NT2/D1 (cell line): Measurements from ENCODE around the gene SLITRK2.

Experiments
- DNase-seq: peaks from one replicate; pipeline ENCODE4 v3.0.0-alpha.2; 2011; ENCODE audit warnings: low read depth, low spot score
- H3K27me3 ChIP-seq: 2 replicates; pipeline ENCODE4 v1.6.0; 2011; ENCODE audit warnings: mild to moderate bottlenecking; ENCODE audit not compliant: insufficient read length, insufficient read depth
- H3K36me3 ChIP-seq: 2 replicates; pipeline ENCODE4 v1.6.1; 2011; ENCODE audit warnings: mild to moderate bottlenecking, low read length, mixed read lengths; ENCODE audit not compliant: insufficient read depth, insufficient read length
- H3K4me1 ChIP-seq: 2 replicates; pipeline ENCODE4 v1.5.1; 2011; ENCODE audit not compliant: insufficient read depth, insufficient read length
- H3K4me3 ChIP-seq: 2 replicates; pipeline ENCODE4 v1.5.1; 2011; ENCODE audit warnings: low read depth; ENCODE audit not compliant: insufficient read length
- H3K9ac ChIP-seq: 2 replicates; pipeline ENCODE4 v1.6.0; 2011; ENCODE audit warnings: low read depth; ENCODE audit not compliant: insufficient read length
- H3K9me3 ChIP-seq: 2 replicates; pipeline ENCODE4 v1.5.1; 2011; ENCODE audit warnings: mild to moderate bottlenecking, low read length; ENCODE audit not compliant: insufficient read depth
- SUZ12 ChIP-seq: IDR thresholded peaks from 2 replicates; pipeline ENCODE4 v1.6.1; 2011; ENCODE audit not compliant: insufficient read length, insufficient read depth; ENCODE audit errors: extremely low read depth
- YY1 ChIP-seq: IDR thresholded peaks from 2 replicates; pipeline ENCODE4 v1.6.1; 2011; ENCODE audit not compliant: insufficient read length, insufficient read depth
- ZNF274 ChIP-seq: IDR thresholded peaks from 2 replicates; pipeline ENCODE4 v1.6.1; 2011; ENCODE audit warnings: mild to moderate bottlenecking, low read depth, low read length

SLITRK2 gene, protein sequence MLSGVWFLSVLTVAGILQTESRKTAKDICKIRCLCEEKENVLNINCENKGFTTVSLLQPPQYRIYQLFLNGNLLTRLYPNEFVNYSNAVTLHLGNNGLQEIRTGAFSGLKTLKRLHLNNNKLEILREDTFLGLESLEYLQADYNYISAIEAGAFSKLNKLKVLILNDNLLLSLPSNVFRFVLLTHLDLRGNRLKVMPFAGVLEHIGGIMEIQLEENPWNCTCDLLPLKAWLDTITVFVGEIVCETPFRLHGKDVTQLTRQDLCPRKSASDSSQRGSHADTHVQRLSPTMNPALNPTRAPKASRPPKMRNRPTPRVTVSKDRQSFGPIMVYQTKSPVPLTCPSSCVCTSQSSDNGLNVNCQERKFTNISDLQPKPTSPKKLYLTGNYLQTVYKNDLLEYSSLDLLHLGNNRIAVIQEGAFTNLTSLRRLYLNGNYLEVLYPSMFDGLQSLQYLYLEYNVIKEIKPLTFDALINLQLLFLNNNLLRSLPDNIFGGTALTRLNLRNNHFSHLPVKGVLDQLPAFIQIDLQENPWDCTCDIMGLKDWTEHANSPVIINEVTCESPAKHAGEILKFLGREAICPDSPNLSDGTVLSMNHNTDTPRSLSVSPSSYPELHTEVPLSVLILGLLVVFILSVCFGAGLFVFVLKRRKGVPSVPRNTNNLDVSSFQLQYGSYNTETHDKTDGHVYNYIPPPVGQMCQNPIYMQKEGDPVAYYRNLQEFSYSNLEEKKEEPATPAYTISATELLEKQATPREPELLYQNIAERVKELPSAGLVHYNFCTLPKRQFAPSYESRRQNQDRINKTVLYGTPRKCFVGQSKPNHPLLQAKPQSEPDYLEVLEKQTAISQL

DNA sequence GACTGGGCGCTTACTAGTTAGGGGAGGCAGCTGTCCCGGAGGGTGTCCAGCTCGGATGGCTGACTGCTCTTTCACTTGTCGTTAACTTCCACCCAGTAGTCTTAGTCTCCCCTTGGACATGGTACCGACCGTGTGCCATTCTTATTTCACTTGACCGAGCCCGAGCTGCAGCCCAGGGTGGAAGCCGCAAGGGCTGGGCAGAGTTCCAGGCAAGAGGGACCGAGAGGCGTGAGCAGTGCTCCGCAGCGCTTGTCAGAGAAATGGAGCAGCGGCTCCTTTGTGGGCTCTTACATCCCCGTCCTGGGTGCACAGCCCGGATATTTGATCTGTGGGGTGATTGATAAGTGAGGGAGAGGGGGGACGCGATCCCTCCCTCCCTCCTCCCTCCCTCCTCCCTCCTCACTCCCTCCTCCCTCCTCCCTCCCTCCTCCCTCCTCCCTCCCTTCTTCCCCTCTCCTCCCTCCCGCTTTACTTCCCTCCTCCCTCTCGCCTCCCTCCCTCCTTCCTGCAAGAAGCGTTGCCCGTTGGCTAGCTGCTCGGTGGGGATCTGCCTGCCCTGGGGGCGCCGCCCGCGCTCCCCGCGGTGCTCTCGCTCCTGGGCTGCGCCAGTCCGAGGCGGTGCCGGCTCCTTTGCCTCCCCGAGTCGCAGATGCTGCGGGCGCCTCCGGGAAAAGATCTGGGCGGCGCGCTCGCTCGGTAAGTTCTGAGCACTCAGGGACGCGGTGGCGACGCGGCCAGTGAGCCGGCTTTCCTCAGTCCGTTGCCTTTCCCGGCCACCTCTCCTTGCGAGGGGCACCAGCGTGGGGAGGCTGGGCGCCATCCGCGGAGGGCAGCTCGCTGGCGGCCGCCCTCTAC lies at the start of gene SLITRK2:
TSS of gene SLITRK2 (plus strand) at position 499 of the 855 bp plus-strand sequence. CDS start 4,597 bp downstream, outside the sequence.
- peak within 1 kb of the TSS; percentile 36 for H3K4me3 ChIP-seq
- no peak for TF ChIP-seq ZNF274
- TF ChIP-seq YY1: no peak
- no peak for TF ChIP-seq SUZ12
- peaks cover 62% of the 10 kb centered on the region for H3K27me3 ChIP-seq
- no peak for DNase-seq
- no peaks in the 10 kb centered on the region for H3K4me1 ChIP-seq
- H3K36me3 ChIP-seq: no peaks in the 10 kb centered on the region
- H3K9ac ChIP-seq: peak within 1 kb of the TSS; percentile 61
- H3K9me3 ChIP-seq: no peaks in the 10 kb centered on the region

DNA sequence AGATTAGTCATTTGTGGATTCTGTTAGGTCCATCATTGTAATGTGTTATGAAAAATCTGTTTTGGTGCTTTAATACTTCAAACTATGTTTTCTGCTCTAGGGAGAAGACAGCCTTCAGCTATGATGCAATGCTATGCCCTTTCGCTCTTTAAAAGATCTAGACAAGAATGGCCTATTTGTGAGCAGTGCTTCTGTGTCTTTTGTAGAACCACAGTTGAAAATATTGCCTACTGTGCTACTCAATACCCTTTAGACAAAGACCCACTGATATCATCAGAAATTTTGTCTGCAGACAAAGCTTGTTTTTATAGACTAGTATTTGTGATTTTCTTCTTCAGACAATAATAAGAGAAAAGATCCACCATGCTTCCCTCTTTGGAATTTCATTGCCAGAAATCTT lies 44.6 kb upstream of the SLITRK2 start:
- Histone ChIP-seq H3K36me3 (no peaks in the 10 kb centered on the region), H3K27me3 (no peaks in the 10 kb centered on the region), H3K9ac (no peak overlapping the region), H3K4me1 (no peaks in the 10 kb centered on the region), H3K9me3 (no peaks in the 10 kb centered on the region), H3K4me3 (no peak overlapping the region)
- TF ChIP-seq ZNF274 (no peak), SUZ12 (no peak), YY1 (no peak)
- no peak for DNase-seq

DNA sequence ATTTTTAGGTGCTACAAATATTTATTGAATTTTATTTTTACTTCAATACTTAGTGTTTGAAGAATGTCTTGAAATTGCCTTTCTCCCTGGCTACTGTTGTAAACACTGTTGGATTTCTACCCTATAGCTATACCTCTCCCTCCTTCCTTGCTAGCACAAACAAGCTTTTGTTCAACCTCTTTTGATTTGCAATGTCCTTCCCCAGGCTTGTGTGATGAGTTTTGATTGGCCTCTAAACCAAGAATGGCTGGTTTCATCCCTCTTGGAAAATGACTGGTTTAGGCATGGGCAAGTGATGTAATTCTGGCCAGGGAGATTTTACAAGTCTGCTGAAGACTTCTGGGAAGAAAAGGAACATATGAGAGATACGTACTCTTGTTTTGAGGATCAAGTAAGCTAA lies 25.3 kb upstream of the SLITRK2 start:
- Histone ChIP-seq H3K9me3 (no peaks in the 10 kb centered on the region), H3K4me1 (no peaks in the 10 kb centered on the region), H3K27me3 (no peaks in the 10 kb centered on the region), H3K4me3 (no peak overlapping the region), H3K36me3 (no peaks in the 10 kb centered on the region), H3K9ac (no peak overlapping the region)
- no peak for DNase-seq
- TF ChIP-seq ZNF274 (no peak), SUZ12 (no peak), YY1 (no peak)

DNA sequence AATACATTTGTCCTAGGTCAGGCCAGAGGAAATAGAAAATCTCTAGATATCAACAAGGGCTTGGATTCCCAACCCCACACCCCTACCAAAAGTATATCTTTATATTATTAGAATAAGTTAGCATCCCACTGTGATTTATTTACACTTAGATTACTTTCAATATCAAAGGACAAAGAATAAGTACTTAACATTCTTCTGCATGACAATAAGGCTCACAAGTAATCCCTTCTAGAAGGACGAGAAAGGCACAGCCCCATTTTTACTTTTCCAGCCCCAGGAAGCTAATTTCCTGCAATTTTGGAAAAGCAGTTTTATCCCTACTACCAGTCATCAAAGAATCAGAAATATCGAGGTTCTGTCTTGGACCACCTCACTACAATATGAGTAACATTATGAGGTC lies 14.1 kb upstream of the SLITRK2 start:
- TF ChIP-seq SUZ12 (no peak), YY1 (no peak), ZNF274 (no peak)

DNA sequence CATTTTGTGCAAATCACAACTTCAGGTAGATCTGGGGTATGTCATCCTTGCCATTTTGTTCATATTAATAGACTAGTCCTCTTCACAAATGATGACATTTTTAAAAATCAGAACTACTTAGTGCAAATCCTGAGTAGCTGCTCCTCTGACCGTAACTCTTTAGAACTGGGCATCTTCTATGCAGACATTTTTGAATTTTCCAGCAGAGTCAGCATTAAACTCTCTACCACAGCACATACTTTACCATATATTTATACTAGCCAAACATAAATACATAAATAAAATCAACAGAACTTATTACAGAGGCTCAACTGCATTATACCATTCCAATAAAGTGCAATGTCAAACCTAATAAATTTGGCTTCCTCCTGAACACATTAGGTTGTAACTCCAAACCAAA lies 4.5 kb upstream of the SLITRK2 start:
- H3K36me3 ChIP-seq: no peaks in the 10 kb centered on the region
- no peak for DNase-seq
- no peak overlapping the region for H3K9ac ChIP-seq
- peaks cover 27% of the 10 kb centered on the region for H3K27me3 ChIP-seq
- H3K9me3 ChIP-seq: no peaks in the 10 kb centered on the region
- no peaks in the 10 kb centered on the region for H3K4me1 ChIP-seq
- no peak for TF ChIP-seq YY1
- no peak for TF ChIP-seq SUZ12
- no peak for TF ChIP-seq ZNF274
- H3K4me3 ChIP-seq: no peak overlapping the region

More for the DNA sequence above, 14.1 kb upstream of the SLITRK2 start:
- Histone ChIP-seq H3K4me1 (no peaks in the 10 kb centered on the region), H3K27me3 (no peaks in the 10 kb centered on the region), H3K36me3 (no peaks in the 10 kb centered on the region), H3K9me3 (no peaks in the 10 kb centered on the region), H3K4me3 (no peak overlapping the region), H3K9ac (no peak overlapping the region)
- DNase-seq: no peak

DNA sequence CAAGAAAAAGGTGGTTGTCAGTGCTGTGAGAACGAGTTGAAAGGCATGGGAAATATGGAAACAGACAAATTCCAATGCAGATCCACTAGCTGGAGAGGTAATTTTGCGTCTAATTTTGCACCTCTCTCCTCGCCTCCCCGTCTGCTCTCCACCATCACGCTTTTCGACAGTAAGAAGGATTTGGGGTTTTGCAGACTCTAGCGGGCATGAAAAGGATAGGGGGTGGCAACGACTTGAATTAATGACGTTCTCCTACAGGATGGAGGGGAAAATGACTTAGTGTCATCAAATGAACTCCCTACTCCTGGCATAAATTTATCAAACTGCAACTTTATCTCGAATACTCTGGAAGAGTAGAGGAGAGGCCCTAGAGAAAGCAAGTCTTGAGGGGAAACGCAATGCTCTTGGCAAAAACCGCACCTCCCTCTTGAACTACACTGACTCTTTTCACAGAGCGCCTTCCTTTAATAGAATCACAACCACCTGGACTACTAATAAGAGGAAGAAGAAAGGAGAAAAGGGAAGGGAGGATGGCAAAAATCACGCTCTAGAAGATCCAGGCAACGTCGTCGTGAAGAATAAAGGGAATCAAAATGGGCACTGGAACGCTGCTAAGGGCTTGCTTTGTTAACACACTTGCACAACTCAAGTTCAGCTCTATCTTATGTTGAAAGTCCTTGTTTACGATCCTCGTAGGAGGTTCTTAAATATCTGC lies 871 bp upstream of the SLITRK2 start:
- Histone ChIP-seq H3K36me3 (no peaks in the 10 kb centered on the region), H3K9ac (no peak overlapping the region), H3K27me3 (peaks cover 54% of the 10 kb centered on the region), H3K9me3 (no peaks in the 10 kb centered on the region), H3K4me1 (no peaks in the 10 kb centered on the region), H3K4me3 (peak overlapping the region; percentile 21)
- TF ChIP-seq YY1 (no peak), ZNF274 (no peak), SUZ12 (no peak)
- no peak for DNase-seq
